T-cell (primary cell): ENCODE data around the gene ARHGAP8. TPM values are rescaled to one million over a fixed set of nuclear protein-coding genes. Genes with fewer than 3 reads are reported as not detected.

Experiments used
- ATAC-seq, 4 experiments: fragments of 200-7000 bp in 3 of 4; fragments of 150-1000 bp in 1 of 4; cut with Tn5 transposase; replicated peaks in 1 of 4; 1 replicate in 3 of 4; 2 replicates in 1 of 4; pipeline ENCODE4 v1.10.0; 2021; ENCODE audit warnings: moderate library complexity in 3 of 4, mild to moderate bottlenecking in 2 of 4, moderate number of reproducible peaks in 1 of 4
- CTCF ChIA-PET, 2 donors: fragments of 300-600 bp; sonication (Branson Sonifier 250); formaldehyde crosslinking; loops; one replicate each; lab custom pipeline; 2022; ENCODE audit warnings: antibody characterized with exemption in 2 of 2; lab: Charles Lee
- POLR2A ChIA-PET, 2 donors: fragments of 300-600 bp; sonication (Branson Sonifier 250); formaldehyde crosslinking; loops; one replicate each; lab custom pipeline; 2022; ENCODE audit warnings: antibody characterized with exemption in 2 of 2; lab: Charles Lee
- DNase-seq, 35 experiments: peaks; one replicate each; pipeline versions ENCODE4 v3.0.0 to v3.0.0-alpha.2; 2013 to 2023
- H3K27ac ChIP-seq: one replicate; pipeline ENCODE4 v1.5.1; 2013; ENCODE audit warnings: low read length
- H3K27me3 ChIP-seq, 2 experiments: replicated peaks in 1 of 2; 1 replicate in 1 of 2; 2 replicates in 1 of 2; pipeline versions ENCODE4 v1.6.1 to v1.7.0; 2013; ENCODE audit warnings: low read length in 1 of 2, mixed read lengths in 1 of 2; ENCODE audit not compliant: control insufficient read depth in 2 of 2, insufficient read depth in 2 of 2; ENCODE audit errors: extremely low read depth in 1 of 2
- H3K36me3 ChIP-seq, 2 donors: 1 replicate in 1 of 2; 2 replicates in 1 of 2; pipeline versions ENCODE4 v1.6.1 to v1.7.0; 2013; ENCODE audit warnings: low read length in 1 of 2; ENCODE audit not compliant: control insufficient read depth in 2 of 2, insufficient read depth in 1 of 2; ENCODE audit errors: extremely low read depth in 1 of 2
- H3K4me1 ChIP-seq, 2 experiments: 1 replicate in 1 of 2; 2 replicates in 1 of 2; pipeline versions ENCODE4 v1.6.1 to v1.7.0; 2013; ENCODE audit warnings: low read length in 2 of 2, mixed read lengths in 1 of 2; ENCODE audit not compliant: insufficient read depth in 2 of 2, control insufficient read depth in 1 of 2; ENCODE audit errors: extremely low read depth in 1 of 2
- H3K4me3 ChIP-seq, 2 donors: 1 replicate in 1 of 2; 2 replicates in 1 of 2; pipeline versions ENCODE4 v1.5.1 to v1.7.0; 2013; ENCODE audit warnings: mild to moderate bottlenecking in 2 of 2, low read length in 1 of 2, moderate library complexity in 1 of 2; ENCODE audit not compliant: control insufficient read depth in 1 of 2; ENCODE audit errors: extremely low read depth in 1 of 2
- H3K9me3 ChIP-seq: 2 replicates; pipeline ENCODE4 v1.7.0; 2013
- H3K27ac Mint-ChIP-seq, 2 donors: one replicate each; pipeline ENCODE4 v1.8.0; 2020 to 2021; ENCODE audit warnings: mild to moderate bottlenecking in 2 of 2, mixed read lengths in 2 of 2
- H3K27me3 Mint-ChIP-seq, 2 donors: one replicate each; pipeline ENCODE4 v1.8.0; 2021 to 2022; ENCODE audit warnings: mixed read lengths in 2 of 2
- H3K36me3 Mint-ChIP-seq: one replicate; pipeline ENCODE4 v1.8.0; 2021; ENCODE audit warnings: mixed read lengths
- H3K4me1 Mint-ChIP-seq, 3 donors: one replicate each; pipeline ENCODE4 v1.8.0; 2020 to 2022; ENCODE audit warnings: mixed read lengths in 3 of 3, mild to moderate bottlenecking in 1 of 3
- H3K4me3 Mint-ChIP-seq, 3 donors: one replicate each; pipeline ENCODE4 v1.8.0; 2020 to 2022; ENCODE audit warnings: mild to moderate bottlenecking in 3 of 3, mixed read lengths in 3 of 3, moderate library complexity in 3 of 3
- H3K9me3 Mint-ChIP-seq, 3 donors: one replicate each; pipeline ENCODE4 v1.8.0; 2020 to 2022; ENCODE audit warnings: mixed read lengths in 3 of 3
- WGBS: methylation state at CpG from one replicate; pipeline ENCODE4 v1.1.5; 2013; ENCODE audit warnings: missing lambda C conversion rate; ENCODE audit not compliant: insufficient coverage; 5-methylcytosine and 5-hydroxymethylcytosine counted together
- total RNA-seq, 35 experiments: library from RNA in 6 of 35; stranded (reverse) in 6 of 35; fragments of 120-200 nt in 1 of 35; gene quantifications; one replicate each; pipeline versions ENCODE4 v1.2.1 to v1.2.4 and lab custom pipeline; 2013 to 2026

The ARHGAP8 gene
- total RNA-seq, 5 donors from 2014 or later (not counting 1 experiment from before 2014, with no cell fraction given): 0.59 to 4.7 (median 2.0) TPM

GRCh38 chr22:44764373-44764772 is 12.0 kb downstream of the ARHGAP8 start:
- WGBS: 89% methylated on average over 15 of the region's 17 CpGs

GRCh38 chr22:44764974-44765373 is 12.6 kb downstream of the ARHGAP8 start:
- Histone ChIP-seq H3K4me3 (no peak overlapping the region), H3K9me3 (no peaks in the 10 kb centered on the region), H3K27me3 (peaks cover 0 to 6% of the 10 kb centered on the region in 2 experiments), H3K4me1 (no peaks in the 10 kb centered on the region), H3K36me3 (no peaks in the 10 kb centered on the region), H3K27ac (no peak overlapping the region)
- Mint-ChIP-seq H3K4me3 (no peak overlapping the region), H3K9me3 (peaks cover 5 to 7% (median 6%) of the 10 kb centered on the region in 3 donors), H3K27me3 (peaks cover under 1 to 4% of the 10 kb centered on the region in 2 donors), H3K4me1 (no peaks in the 10 kb centered on the region), H3K27ac (no peak overlapping the region), H3K36me3 (no peaks in the 10 kb centered on the region)
- POLR2A ChIA-PET: no interaction called here
- CTCF ChIA-PET: no interaction called here
- WGBS: 10% methylated on average over 1 of the region's 4 CpGs
- ATAC-seq (no peak), DNase-seq (no peak)

More at GRCh38 chr22:44764373-44764772, 12.0 kb downstream of the ARHGAP8 start:
- CTCF ChIA-PET: no interaction called here
- Histone ChIP-seq H3K9me3 (no peaks in the 10 kb centered on the region), H3K36me3 (no peaks in the 10 kb centered on the region), H3K4me1 (no peaks in the 10 kb centered on the region), H3K27ac (no peak overlapping the region), H3K27me3 (peaks cover 0 to 10% of the 10 kb centered on the region in 2 experiments), H3K4me3 (no peak overlapping the region)
- POLR2A ChIA-PET: no interaction called here
- Mint-ChIP-seq H3K27me3 (peaks cover 4 to 5% of the 10 kb centered on the region in 2 donors), H3K4me3 (no peak overlapping the region), H3K4me1 (no peaks in the 10 kb centered on the region), H3K27ac (no peak overlapping the region), H3K36me3 (no peaks in the 10 kb centered on the region), H3K9me3 (peaks cover 5 to 7% (median 6%) of the 10 kb centered on the region in 3 donors)
- no peak for ATAC-seq
- DNase-seq: no peak

- ChIA-PET POLR2A (no interaction called here), CTCF (no interaction called here)
- H3K9me3 ChIP-seq: no peaks in the 10 kb centered on the region
- no peak overlapping the region for H3K27ac ChIP-seq
- no peaks in the 10 kb centered on the region for H3K4me1 ChIP-seq
- H3K27me3 ChIP-seq: peaks cover 0 to 6% of the 10 kb centered on the region in 2 experiments
- Mint-ChIP-seq H3K4me3 (no peak overlapping the region), H3K4me1 (no peaks in the 10 kb centered on the region), H3K9me3 (peaks cover 5 to 7% (median 6%) of the 10 kb centered on the region in 3 donors), H3K27me3 (peaks cover 0 to 4% of the 10 kb centered on the region in 2 donors), H3K36me3 (no peaks in the 10 kb centered on the region), H3K27ac (no peak overlapping the region)
- H3K4me3 ChIP-seq: no peak overlapping the region
- 71% methylated on average over 16 of the region's 23 CpGs for WGBS
- no peak for DNase-seq
- no peak for ATAC-seq
- H3K36me3 ChIP-seq: no peaks in the 10 kb centered on the region
Measured at GRCh38 chr22:44765571-44766285, 13.4 kb downstream of the ARHGAP8 start.

- Mint-ChIP-seq H3K27ac (no peak overlapping the region), H3K4me3 (no peak overlapping the region), H3K4me1 (no peaks in the 10 kb centered on the region), H3K9me3 (peaks cover 3 to 15% (median 7%) of the 10 kb centered on the region in 3 donors), H3K36me3 (no peaks in the 10 kb centered on the region), H3K27me3 (peaks cover 4 to 8% of the 10 kb centered on the region in 2 donors)
- DNase-seq (no peak), ATAC-seq (no peak)
- no peaks in the 10 kb centered on the region for H3K27me3 ChIP-seq
- H3K4me1 ChIP-seq: no peaks in the 10 kb centered on the region
- no peak overlapping the region for H3K4me3 ChIP-seq
- ChIA-PET POLR2A (no interaction called here), CTCF (no interaction called here)
- no CpG with 5 or more reads among the region's 1 CpG for WGBS
- H3K9me3 ChIP-seq: peaks cover 3% of the 10 kb centered on the region
- H3K27ac ChIP-seq: no peak overlapping the region
- no peaks in the 10 kb centered on the region for H3K36me3 ChIP-seq
Measured at GRCh38 chr22:44773082-44773481, 20.7 kb downstream of the ARHGAP8 start.

- WGBS: 79% methylated on average over 4 of the region's 5 CpGs
- H3K4me1 Mint-ChIP-seq: no peaks in the 10 kb centered on the region
- Histone ChIP-seq H3K27ac (no peak overlapping the region), H3K36me3 (no peaks in the 10 kb centered on the region), H3K4me1 (no peaks in the 10 kb centered on the region), H3K9me3 (peaks cover 3% of the 10 kb centered on the region), H3K27me3 (peaks cover 0 to 7% of the 10 kb centered on the region in 2 experiments), H3K4me3 (no peak overlapping the region)
- H3K27ac Mint-ChIP-seq: no peak overlapping the region
- no peak overlapping the region for H3K4me3 Mint-ChIP-seq
- peaks cover 4 to 8% of the 10 kb centered on the region in 2 donors for H3K27me3 Mint-ChIP-seq
- POLR2A ChIA-PET: no interaction called here
- peaks cover 3 to 15% (median 7%) of the 10 kb centered on the region in 3 donors for H3K9me3 Mint-ChIP-seq
- DNase-seq: no peak
- no peaks in the 10 kb centered on the region for H3K36me3 Mint-ChIP-seq
- CTCF ChIA-PET: no interaction called here
- ATAC-seq: no peak
Measured at GRCh38 chr22:44775862-44776261, 23.5 kb downstream of the ARHGAP8 start.

- Histone ChIP-seq H3K9me3 (peaks cover 3% of the 10 kb centered on the region), H3K27me3 (peaks cover 0 to 9% of the 10 kb centered on the region in 2 experiments), H3K4me3 (no peak overlapping the region), H3K36me3 (no peaks in the 10 kb centered on the region), H3K27ac (no peak overlapping the region), H3K4me1 (no peaks in the 10 kb centered on the region)
- H3K27me3 Mint-ChIP-seq: peaks cover 3 to 7% of the 10 kb centered on the region in 2 donors
- H3K36me3 Mint-ChIP-seq: no peaks in the 10 kb centered on the region
- H3K9me3 Mint-ChIP-seq: peaks cover 2 to 13% (median 7%) of the 10 kb centered on the region in 3 donors
- DNase-seq (no peak), ATAC-seq (no peak)
- no peak overlapping the region for H3K4me3 Mint-ChIP-seq
- 90% methylated on average over 7 of the region's 16 CpGs for WGBS
- no peaks in the 10 kb centered on the region for H3K4me1 Mint-ChIP-seq
- ChIA-PET POLR2A (no interaction called here), CTCF (no interaction called here)
- no peak overlapping the region for H3K27ac Mint-ChIP-seq
Measured at GRCh38 chr22:44776605-44777363, 24.4 kb downstream of the ARHGAP8 start.
